ENCODE measurements around the gene RBM44.

The RBM44 gene

GRCh38 chr2:237859082-237859433 lies 60.5 kb downstream of the RBM44 start:
- no peak for TF ChIP-seq CTCF (IDR thresholded peaks at IDR 0.05; ENCODE audit: low read depth, low read length)
- peak overlapping the region; percentile 53 for H3K4me3 ChIP-seq (ENCODE audit: low read depth, low read length)

GRCh38 chr2:237859533-237860272 lies 61.1 kb downstream of the RBM44 start, which contains the start of gene RAMP1:
TSS of gene RAMP1 (plus strand) at chr2:237859623. CDS start at chr2:237859676, 53 bp downstream.
- H3K4me3 ChIP-seq (ENCODE audit: low read depth, low read length): peak within 1 kb of the TSS; percentile 53

GRCh38 chr2:237860273-237860935 lies 61.8 kb downstream of the RBM44 start:
- no peak for TF ChIP-seq CTCF (IDR thresholded peaks at IDR 0.05; ENCODE audit: low read depth, low read length)
- H3K4me3 ChIP-seq (ENCODE audit: low read depth, low read length): peak overlapping the region; percentile 53

More at GRCh38 chr2:237859533-237860272, 61.1 kb downstream of the RBM44 start, which contains the start of gene RAMP1:
- no peak for TF ChIP-seq CTCF (IDR thresholded peaks at IDR 0.05; ENCODE audit: low read depth, low read length)

GRCh38 chr2:237861875-237862527 lies 63.4 kb downstream of the RBM44 start:
- no peak overlapping the region for H3K4me3 ChIP-seq (ENCODE audit: low read depth, low read length)
- no peak for TF ChIP-seq CTCF (IDR thresholded peaks at IDR 0.05; ENCODE audit: low read depth, low read length)

GRCh38 chr2:237862528-237862895 lies 63.9 kb downstream of the RBM44 start:
- H3K4me3 ChIP-seq (ENCODE audit: low read depth, low read length): no peak overlapping the region
- TF ChIP-seq CTCF (IDR thresholded peaks at IDR 0.05; ENCODE audit: low read depth, low read length): no peak

GRCh38 chr2:237863102-237863511 lies 64.5 kb downstream of the RBM44 start:
- H3K4me3 ChIP-seq (ENCODE audit: low read depth, low read length): no peak overlapping the region

More at GRCh38 chr2:237863102-237863511, 64.5 kb downstream of the RBM44 start:
- TF ChIP-seq CTCF (IDR thresholded peaks at IDR 0.05; ENCODE audit: low read depth, low read length): no peak
